HG03196 (cell line): ENCODE measurements around the gene VPS50.

Source experiments
- ATAC-seq: cut with Tn5 transposase; IDR thresholded peaks from one replicate; pipeline ENCODE4 v1.9.1; 2021; ENCODE audit not compliant: unreplicated experiment

Gene VPS50

DNA sequence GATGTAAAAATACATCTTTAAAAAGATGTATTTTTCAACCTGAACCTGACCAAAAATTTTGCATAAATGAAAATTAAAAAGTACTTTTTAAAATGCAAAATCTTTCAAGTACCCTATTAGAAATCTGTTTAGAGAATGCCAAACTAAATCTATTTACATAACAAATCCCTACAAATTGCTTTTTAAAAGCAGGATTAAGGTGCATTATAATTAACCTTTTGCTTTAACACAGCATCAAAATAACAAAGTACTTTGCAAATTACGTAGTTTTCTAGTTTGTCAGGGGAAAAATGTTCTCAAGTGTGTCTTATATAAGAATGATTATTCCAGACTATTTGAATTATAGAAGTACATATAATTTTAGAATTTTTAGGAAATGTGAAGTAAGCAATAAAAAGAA, 160.8 kb downstream of the VPS50 start:
- no peak for ATAC-seq

- no peak for ATAC-seq
Measured at GRCh38 chr7:93399642-93400041, 167.5 kb downstream of the VPS50 start.

GRCh38 chr7:93402944-93403343, 170.8 kb downstream of the VPS50 start:
- ATAC-seq = no peak

- ATAC-seq = no peak
Measured at GRCh38 chr7:93407239-93407638, 175.1 kb downstream of the VPS50 start.

GRCh38 chr7:93409324-93409723, 177.2 kb downstream of the VPS50 start:
- no peak for ATAC-seq
